Measurements from ENCODE around the gene ZNF143. TPM values are rescaled to one million over a fixed set of nuclear protein-coding genes. Genes with fewer than 3 reads are reported as not detected.

ZNF143 gene
- total RNA-seq, 2 experiments from 2014 or later, result 26.5 to 33.7 TPM

GRCh38 chr11:9461760-9462134 lies 935 bp downstream of the ZNF143 start:
- POLR2A ChIA-PET, result interaction anchor here (0.6 to 3.5 kb wide), 12 partner anchors 10 to 315 kb away, joined by 3 to 37 read pairs (median 4); partner anchors contain the start of genes TMEM41B and WEE1
- ATAC-seq, result no peak
- DNase-seq, result no peak
- TF ChIP-seq CTCF (IDR thresholded peaks at IDR 0.05), result no peak
- intact Hi-C loops (cut with micrococcal nuclease), result no loop called here
- Mint-ChIP-seq H3K27ac (peak overlapping the region; percentile 98), H3K27me3 (no peaks in the 10 kb centered on the region), H3K36me3 (ENCODE audit: low read depth) (peaks cover 14% of the 10 kb centered on the region), H3K4me3 (peak overlapping the region; percentile 94), H3K4me1 (ENCODE audit: low read depth) (peaks cover 24% of the 10 kb centered on the region), H3K9me3 (no peaks in the 10 kb centered on the region)
- CTCF ChIA-PET, result interaction anchor here (1.4 to 3.0 kb wide), 4 partner anchors 42 to 324 kb away, joined by 3 to 14 read pairs (median 4); no protein-coding TSS in a partner anchor

- DNase-seq, result no peak
- Mint-ChIP-seq H3K27me3 (no peaks in the 10 kb centered on the region), H3K9me3 (no peaks in the 10 kb centered on the region), H3K4me1 (ENCODE audit: low read depth) (peaks cover 24% of the 10 kb centered on the region), H3K27ac (peak overlapping the region; percentile 98), H3K4me3 (peak overlapping the region; percentile 94), H3K36me3 (ENCODE audit: low read depth) (peaks cover 14% of the 10 kb centered on the region)
- intact Hi-C loops (cut with micrococcal nuclease), result no loop called here
- ATAC-seq, result no peak
- TF ChIP-seq CTCF (IDR thresholded peaks at IDR 0.05), result no peak
- ChIA-PET POLR2A (interaction anchor here (0.6 to 3.5 kb wide), 4 partner anchors 10 to 316 kb away, joined by 3 to 37 read pairs (median 9); partner anchors contain the start of gene TMEM41B), CTCF (interaction anchor here (1.4 to 3.0 kb wide), 3 partner anchors 151 to 325 kb away, joined by 4 to 14 read pairs (median 4); no protein-coding TSS in a partner anchor)
These were observed 1.5 kb downstream of the ZNF143 start for GRCh38 chr11:9462172-9462799.

- no peak for DNase-seq
- intact Hi-C loops (cut with micrococcal nuclease), result no loop called here
- Mint-ChIP-seq H3K9me3 (no peaks in the 10 kb centered on the region), H3K4me1 (ENCODE audit: low read depth) (peaks cover 26% of the 10 kb centered on the region), H3K27ac (peak overlapping the region; percentile 98), H3K4me3 (peak overlapping the region; percentile 94), H3K36me3 (ENCODE audit: low read depth) (peaks cover 15% of the 10 kb centered on the region), H3K27me3 (no peaks in the 10 kb centered on the region)
- ATAC-seq, result no peak
- CTCF ChIA-PET, result interaction anchor here (1.4 to 1.5 kb wide), 2 partner anchors 285 to 325 kb away, joined by 4 read pairs; no protein-coding TSS in a partner anchor
- no peak for TF ChIP-seq CTCF (IDR thresholded peaks at IDR 0.05)
- POLR2A ChIA-PET, result interaction anchor here (2.6 kb wide), 1 partner anchor 25 kb away, joined by 9 read pairs; no protein-coding TSS in a partner anchor
These were observed 2.2 kb downstream of the ZNF143 start for GRCh38 chr11:9462806-9463537.

GRCh38 chr11:9470765-9471164 lies 10.0 kb downstream of the ZNF143 start:
- Mint-ChIP-seq H3K9me3 (no peaks in the 10 kb centered on the region), H3K27me3 (no peaks in the 10 kb centered on the region), H3K4me3 (no peak overlapping the region), H3K27ac (no peak overlapping the region), H3K4me1 (ENCODE audit: low read depth) (peaks cover 10% of the 10 kb centered on the region), H3K36me3 (ENCODE audit: low read depth) (peaks cover 23% of the 10 kb centered on the region)
- intact Hi-C loops (cut with micrococcal nuclease), result no loop called here
- DNase-seq (no peak), ATAC-seq (no peak)
- CTCF ChIA-PET, result interaction anchor here (4.4 kb wide), 1 partner anchor 36 kb away, joined by 15 read pairs; no protein-coding TSS in a partner anchor
- no peak for TF ChIP-seq CTCF (IDR thresholded peaks at IDR 0.05)
- POLR2A ChIA-PET, result interaction anchor here (6.2 kb wide), 1 partner anchor 10 kb away, joined by 37 read pairs; the partner anchor contains the start of gene ZNF143

Data from activated CD8-positive, alpha-beta T cell treated with anti-CD3 and anti-CD28 coated beads for 36 hours (primary cell).